SK-N-MC (cell line): ENCODE data around the gene MMAB.

Experiments
- DNase-seq: peaks from one replicate; pipeline ENCODE4 v3.0.0-alpha.2; 2011; ENCODE audit warnings: low read depth, low spot score
- H3K27ac ChIP-seq: fragments of 200-600 bp; sonication (generic); 2 replicates; pipeline ENCODE4 v1.5.1; 2016; ENCODE audit warnings: mixed run types
- H3K36me3 ChIP-seq: fragments of 200-600 bp; sonication (generic); 2 replicates; pipeline ENCODE4 v1.6.1; 2017; ENCODE audit warnings: antibody characterized with exemption, low read length, mixed read lengths; ENCODE audit not compliant: insufficient read depth
- H3K4me3 ChIP-seq: fragments of 200-600 bp; sonication (generic); 2 replicates; pipeline ENCODE4 v1.5.1; 2016
- H3K9ac ChIP-seq: fragments of 200-600 bp; sonication (generic); 2 replicates; pipeline ENCODE4 v1.8.0; 2017; ENCODE audit warnings: mixed run types, mixed read lengths; ENCODE audit not compliant: insufficient read length
- H3K9me3 ChIP-seq: fragments of 200-600 bp; sonication (generic); 2 replicates; pipeline ENCODE4 v1.6.1; 2017; ENCODE audit warnings: low read depth, mild to moderate bottlenecking, antibody characterized with exemption, low read length, moderate library complexity, mixed read lengths
- EZH2 ChIP-seq: fragments of 200-600 bp; sonication (generic); IDR thresholded peaks from one replicate; pipeline ENCODE4 v1.6.1; 2017; ENCODE audit warnings: antibody characterized with exemption
- FOXP2 ChIP-seq: optimal IDR thresholded peaks from 2 replicates; pipeline ENCODE3; 2011; ENCODE audit warnings: mild to moderate bottlenecking, moderate library complexity; ENCODE audit not compliant: insufficient read depth; ENCODE audit errors: extremely low read length, control extremely low read depth
- POLR2AphosphoS5 ChIP-seq: IDR thresholded peaks from 2 replicates; pipeline ENCODE4 v1.6.1; 2012; ENCODE audit warnings: mild to moderate bottlenecking, low read depth, low read length, borderline replicate concordance

The MMAB gene

GRCh38 chr12:109563291-109564284 is 9.7 kb downstream of the MMAB start:
- TF ChIP-seq EZH2 (no peak), FOXP2 (no peak), POLR2AphosphoS5 (peak; percentile 9; the same call in 1 of the 2 replicates)
- Histone ChIP-seq H3K36me3 (peaks cover 37% of the 10 kb centered on the region), H3K27ac (no peak overlapping the region), H3K4me3 (no peak overlapping the region), H3K9ac (no peak overlapping the region), H3K9me3 (no peaks in the 10 kb centered on the region)
- no peak for DNase-seq

- no peaks in the 10 kb centered on the region for H3K9me3 ChIP-seq
- peaks cover 30% of the 10 kb centered on the region for H3K36me3 ChIP-seq
- no peak overlapping the region for H3K4me3 ChIP-seq
- no peak overlapping the region for H3K27ac ChIP-seq
- H3K9ac ChIP-seq = no peak overlapping the region
- no peak for DNase-seq
- TF ChIP-seq EZH2 (no peak), POLR2AphosphoS5 (no peak), FOXP2 (no peak)
Observed at GRCh38 chr12:109562871-109563270, 10.4 kb downstream of the MMAB start.

GRCh38 chr12:109561711-109562030 is 11.6 kb downstream of the MMAB start:
- H3K9ac ChIP-seq = no peak overlapping the region
- H3K36me3 ChIP-seq = peaks cover 29% of the 10 kb centered on the region
- TF ChIP-seq POLR2AphosphoS5 (no peak), EZH2 (no peak), FOXP2 (no peak)
- H3K9me3 ChIP-seq = no peaks in the 10 kb centered on the region
- no peak for DNase-seq
- no peak overlapping the region for H3K27ac ChIP-seq
- no peak overlapping the region for H3K4me3 ChIP-seq

GRCh38 chr12:109560867-109561710 is 12.2 kb downstream of the MMAB start:
- H3K27ac ChIP-seq = no peak overlapping the region
- no peaks in the 10 kb centered on the region for H3K9me3 ChIP-seq
- no peak overlapping the region for H3K9ac ChIP-seq
- TF ChIP-seq POLR2AphosphoS5 = no peak
- TF ChIP-seq EZH2 = no peak
- TF ChIP-seq FOXP2 = no peak
- no peak overlapping the region for H3K4me3 ChIP-seq
- peaks cover 29% of the 10 kb centered on the region for H3K36me3 ChIP-seq
- DNase-seq = no peak

- TF ChIP-seq POLR2AphosphoS5 (no peak), EZH2 (no peak), FOXP2 (no peak)
- peaks cover 18% of the 10 kb centered on the region; the same call in 1 of the 2 replicates for H3K36me3 ChIP-seq
Observed at GRCh38 chr12:109559601-109560000, 13.7 kb downstream of the MMAB start.

GRCh38 chr12:109559200-109559505 is 14.2 kb downstream of the MMAB start:
- Histone ChIP-seq H3K27ac (no peak overlapping the region), H3K4me3 (no peak overlapping the region), H3K9me3 (no peaks in the 10 kb centered on the region), H3K36me3 (peaks cover 17% of the 10 kb centered on the region; the same call in 1 of the 2 replicates), H3K9ac (no peak overlapping the region)
- DNase-seq = no peak
- TF ChIP-seq POLR2AphosphoS5 (no peak), EZH2 (no peak), FOXP2 (no peak)

More at GRCh38 chr12:109559601-109560000, 13.7 kb downstream of the MMAB start:
- no peak overlapping the region for H3K4me3 ChIP-seq
- no peak for DNase-seq
- H3K9ac ChIP-seq = no peak overlapping the region
- H3K9me3 ChIP-seq = no peaks in the 10 kb centered on the region
- H3K27ac ChIP-seq = no peak overlapping the region

- H3K4me3 ChIP-seq = no peak overlapping the region
- no peak overlapping the region for H3K9ac ChIP-seq
- no peaks in the 10 kb centered on the region for H3K9me3 ChIP-seq
- H3K36me3 ChIP-seq = peaks cover 12% of the 10 kb centered on the region; the same call in 1 of the 2 replicates
- DNase-seq = no peak
- H3K27ac ChIP-seq = no peak overlapping the region
- no peak for TF ChIP-seq EZH2
- TF ChIP-seq FOXP2 = no peak
- no peak for TF ChIP-seq POLR2AphosphoS5
Observed at GRCh38 chr12:109558374-109559199, 14.7 kb downstream of the MMAB start.
